ENCODE results near the gene LILRB5. TPM values are rescaled to one million over a fixed set of nuclear protein-coding genes. Genes with fewer than 3 reads are reported as not detected.
"Not testable (repeated sequence)": the region's sequence is repeated elsewhere in the genome, so short reads cannot be mapped to it uniquely, and the experiment has no call there.

LILRB5 gene
- total RNA-seq, 2 donors from 2014 or later = not detected

DNA sequence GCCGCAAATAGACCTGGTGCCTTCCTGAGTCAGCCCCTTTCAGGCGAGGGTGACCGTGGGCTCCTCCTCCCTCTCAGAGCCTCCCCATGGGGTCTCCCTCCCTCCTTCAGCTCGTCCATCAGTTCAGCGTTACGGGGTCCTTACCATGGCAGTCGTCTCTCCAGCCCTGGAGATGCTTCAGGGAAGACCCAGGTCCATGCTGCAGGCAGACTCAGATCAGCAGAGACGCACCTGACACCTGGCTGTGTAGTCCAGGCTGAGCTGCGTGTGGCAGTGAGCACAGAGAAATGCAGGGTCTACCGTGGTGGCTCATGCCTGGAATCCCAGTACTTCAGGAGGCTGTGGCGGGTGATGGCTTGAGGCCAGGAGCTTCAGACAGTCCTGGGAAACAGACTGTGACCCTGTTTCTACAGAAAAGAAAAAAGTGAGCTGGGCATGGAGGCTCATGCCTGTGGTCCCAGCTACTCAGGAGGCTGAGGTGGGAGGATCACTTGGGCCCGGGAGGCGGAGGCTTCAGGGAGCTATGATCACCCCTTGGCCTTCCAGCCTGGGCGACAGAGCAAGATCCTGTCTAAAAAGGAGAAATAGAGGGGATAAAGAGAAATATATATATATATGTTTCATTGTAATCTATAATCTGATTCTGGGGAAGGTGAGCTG lies 33.7 kb downstream of the LILRB5 start:
- peak overlapping the region in 1 of 2 donors; percentile 53 for H3K27ac Mint-ChIP-seq
- H3K4me3 Mint-ChIP-seq = not testable (repeated sequence)

GRCh38 chr19:54222474-54223276 lies 34.4 kb downstream of the LILRB5 start, which contains the start of gene LILRB3:
Gene LILRB3, minus strand, starts transcription at chr19:54223007. Its CDS starts 31 bp downstream, at chr19:54222976.
- Mint-ChIP-seq H3K27ac (peak within 1 kb of the TSS in 1 of 2 donors; percentile 53), H3K27me3 (peaks cover 0 to 12% of the 10 kb centered on the region in 2 donors)
- ATAC-seq (peak; percentile 41 to 58), DNase-seq (ENCODE audit: low spot score) (peak; percentile 63)
- not testable (repeated sequence) for H3K9me3 Mint-ChIP-seq; H3K4me1 Mint-ChIP-seq (ENCODE audit: low read depth in 2 of 2); H3K36me3 Mint-ChIP-seq; H3K4me3 Mint-ChIP-seq

More for the DNA sequence above, 33.7 kb downstream of the LILRB5 start:
- not testable (repeated sequence) for H3K4me1 Mint-ChIP-seq (ENCODE audit: low read depth in 2 of 2); H3K36me3 Mint-ChIP-seq; H3K9me3 Mint-ChIP-seq
- peak in 1 of 2 donors; percentile 22 for ATAC-seq
- peaks cover 4 to 14% of the 10 kb centered on the region in 2 donors for H3K27me3 Mint-ChIP-seq
- DNase-seq (ENCODE audit: low spot score) = peak; percentile 58

DNA sequence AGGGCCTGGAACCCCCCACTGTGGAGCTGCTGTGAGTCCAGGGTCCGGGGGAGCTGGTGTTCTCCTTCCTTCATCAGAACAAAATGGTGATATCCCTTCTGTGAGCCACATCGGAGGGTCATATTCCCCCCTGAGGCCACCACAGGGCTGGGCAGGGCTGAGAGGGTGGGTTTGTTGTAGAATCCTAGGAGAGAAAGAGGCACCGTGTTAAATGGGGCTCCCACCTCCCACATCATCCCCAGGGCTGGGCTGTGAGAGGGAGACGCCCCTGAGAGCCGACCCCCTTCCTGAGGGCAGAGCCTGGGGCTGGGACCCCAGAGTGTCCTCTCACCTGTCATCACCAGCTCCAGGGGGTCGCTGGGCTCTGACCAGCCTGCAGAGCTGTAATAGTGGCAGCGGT lies 35.1 kb downstream of the LILRB5 start:
- not testable (repeated sequence) for H3K4me3 Mint-ChIP-seq, H3K9me3 Mint-ChIP-seq, ATAC-seq

GRCh38 chr19:54219702-54220101 lies 37.4 kb downstream of the LILRB5 start:
- not testable (repeated sequence) for H3K4me3 Mint-ChIP-seq; H3K27ac Mint-ChIP-seq; H3K9me3 Mint-ChIP-seq; DNase-seq (ENCODE audit: low spot score); H3K4me1 Mint-ChIP-seq (ENCODE audit: low read depth in 2 of 2); H3K36me3 Mint-ChIP-seq; ATAC-seq
- peaks cover 0 to 12% of the 10 kb centered on the region in 2 donors for H3K27me3 Mint-ChIP-seq

More for the DNA sequence above, 35.1 kb downstream of the LILRB5 start:
- not testable (repeated sequence) for H3K27ac Mint-ChIP-seq; H3K36me3 Mint-ChIP-seq; DNase-seq (ENCODE audit: low spot score); H3K4me1 Mint-ChIP-seq (ENCODE audit: low read depth in 2 of 2)
- H3K27me3 Mint-ChIP-seq = peaks cover 0 to 12% of the 10 kb centered on the region in 2 donors

DNA sequence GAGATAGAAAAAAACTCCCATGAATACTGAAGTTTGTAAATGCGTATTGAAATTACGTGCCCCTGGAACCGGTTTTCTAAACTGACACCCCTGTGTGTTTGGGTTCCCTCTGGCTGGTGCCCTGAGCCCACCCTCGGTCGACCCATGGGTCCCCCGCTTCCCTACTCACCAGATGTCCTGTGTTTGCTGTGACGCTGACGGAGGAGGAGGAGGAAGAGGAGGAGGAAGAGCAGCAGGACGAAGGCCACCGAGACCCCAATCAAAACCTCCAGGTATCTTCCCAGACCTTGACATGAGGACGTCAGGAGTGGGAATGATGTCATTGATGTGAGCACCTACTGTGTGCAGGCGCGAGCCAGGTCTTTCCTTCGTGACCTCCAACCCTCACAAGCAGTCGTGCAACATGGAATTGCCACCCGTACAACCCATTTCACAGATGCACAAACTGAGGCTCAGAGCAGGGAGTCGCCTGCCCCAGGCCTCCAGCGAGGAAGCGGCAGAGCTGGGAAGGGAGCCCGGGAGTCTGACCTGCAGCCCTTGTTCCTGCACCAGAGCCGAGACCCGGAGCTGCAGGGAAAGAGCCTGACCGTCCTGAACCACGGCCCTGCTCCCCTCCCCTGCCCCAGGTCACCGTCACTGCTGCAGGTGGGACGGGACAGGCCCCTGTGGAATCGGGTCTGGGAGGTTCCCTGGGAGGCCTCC lies 38.0 kb downstream of the LILRB5 start:
- ATAC-seq (no peak), DNase-seq (ENCODE audit: low spot score) (no peak)
- Mint-ChIP-seq H3K27me3 (peaks cover 0 to 12% of the 10 kb centered on the region in 2 donors), H3K4me3 (no peak overlapping the region), H3K36me3 (no peaks in the 10 kb centered on the region), H3K27ac (no peak overlapping the region), H3K4me1 (ENCODE audit: low read depth in 2 of 2) (peaks cover 0 to 6% of the 10 kb centered on the region in 2 donors), H3K9me3 (no peaks in the 10 kb centered on the region)

DNA sequence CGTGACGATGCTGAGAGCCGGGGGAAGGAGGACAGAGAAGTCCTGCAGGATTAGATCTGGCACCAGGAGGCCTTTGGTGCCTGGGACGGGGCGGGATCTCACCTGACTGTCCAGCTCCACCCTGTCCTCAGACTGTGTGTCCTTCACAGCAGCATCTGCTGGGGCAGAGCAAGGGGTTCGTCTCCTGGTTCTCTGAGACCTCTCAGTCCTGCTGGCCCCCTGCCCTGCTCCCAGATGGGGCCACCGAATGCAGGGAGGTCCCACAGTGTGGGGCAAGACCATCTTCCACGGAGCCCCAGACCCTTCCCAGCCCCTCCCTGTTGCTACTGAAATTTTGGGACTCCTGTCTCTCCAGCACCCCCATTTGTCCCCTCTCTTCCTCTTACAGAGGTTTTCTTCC lies 38.8 kb downstream of the LILRB5 start:
- Mint-ChIP-seq H3K27me3 (peaks cover 0 to 5% of the 10 kb centered on the region in 2 donors), H3K27ac (no peak overlapping the region), H3K4me1 (ENCODE audit: low read depth in 2 of 2) (peaks cover 0 to 2% of the 10 kb centered on the region in 2 donors), H3K9me3 (no peaks in the 10 kb centered on the region), H3K36me3 (no peaks in the 10 kb centered on the region), H3K4me3 (no peak overlapping the region)
- DNase-seq (ENCODE audit: low spot score) = no peak
- peak in 1 of 2 donors; percentile 24 for ATAC-seq

GRCh38 chr19:54217517-54218247 lies 39.4 kb downstream of the LILRB5 start:
- not testable (repeated sequence) for ATAC-seq; DNase-seq (ENCODE audit: low spot score); H3K4me3 Mint-ChIP-seq; H3K27ac Mint-ChIP-seq; H3K4me1 Mint-ChIP-seq (ENCODE audit: low read depth in 2 of 2); H3K36me3 Mint-ChIP-seq; H3K9me3 Mint-ChIP-seq; H3K27me3 Mint-ChIP-seq

- DNase-seq (ENCODE audit: low spot score) (no peak), ATAC-seq (no peak)
- peaks cover 0 to 3% of the 10 kb centered on the region in 2 donors for H3K27me3 Mint-ChIP-seq
- no peaks in the 10 kb centered on the region for H3K9me3 Mint-ChIP-seq
- H3K4me3 Mint-ChIP-seq = no peak overlapping the region
- H3K4me1 Mint-ChIP-seq (ENCODE audit: low read depth in 2 of 2) = peaks cover 0 to 2% of the 10 kb centered on the region in 2 donors
- peak overlapping the region in 1 of 2 donors; percentile 36 for H3K27ac Mint-ChIP-seq
- no peaks in the 10 kb centered on the region for H3K36me3 Mint-ChIP-seq
Measured at GRCh38 chr19:54216869-54217268, 40.2 kb downstream of the LILRB5 start.

GRCh38 chr19:54214734-54215133 lies 42.3 kb downstream of the LILRB5 start:
- ATAC-seq; H3K9me3 Mint-ChIP-seq; H3K27me3 Mint-ChIP-seq; H3K36me3 Mint-ChIP-seq; H3K4me3 Mint-ChIP-seq; DNase-seq (ENCODE audit: low spot score); H3K27ac Mint-ChIP-seq: not testable (repeated sequence)
- H3K4me1 Mint-ChIP-seq (ENCODE audit: low read depth in 2 of 2) = peaks cover 14 to 16% of the 10 kb centered on the region in 2 donors

DNA sequence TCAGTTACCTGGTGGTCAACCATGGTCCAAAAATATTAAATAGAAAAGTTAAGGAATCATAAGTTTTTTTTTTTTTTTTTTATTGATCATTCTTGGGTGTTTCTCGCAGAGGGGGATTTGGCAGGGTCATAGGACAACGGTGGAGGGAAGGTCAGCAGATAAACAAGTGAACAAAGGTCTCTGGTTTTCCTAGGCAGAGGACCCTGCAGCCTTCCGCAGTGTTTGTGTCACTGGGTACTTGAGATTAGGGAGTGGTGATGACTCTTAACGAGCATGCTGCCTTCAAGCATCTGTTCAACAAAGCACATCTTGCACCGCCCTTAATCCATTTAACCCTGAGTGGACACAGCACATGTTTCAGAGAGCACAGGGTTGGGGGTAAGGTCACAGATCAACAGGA lies 42.9 kb downstream of the LILRB5 start:
- H3K4me3 Mint-ChIP-seq; H3K27ac Mint-ChIP-seq; H3K9me3 Mint-ChIP-seq; H3K27me3 Mint-ChIP-seq; ATAC-seq; H3K36me3 Mint-ChIP-seq; DNase-seq (ENCODE audit: low spot score): not testable (repeated sequence)
- peaks cover 16 to 17% of the 10 kb centered on the region in 2 donors for H3K4me1 Mint-ChIP-seq (ENCODE audit: low read depth in 2 of 2)

GRCh38 chr19:54211235-54211634 lies 45.8 kb downstream of the LILRB5 start:
- Mint-ChIP-seq H3K9me3 (no peaks in the 10 kb centered on the region), H3K27me3 (no peaks in the 10 kb centered on the region), H3K4me3 (peak overlapping the region; percentile 69), H3K4me1 (ENCODE audit: low read depth in 2 of 2) (peaks cover 30 to 40% of the 10 kb centered on the region in 2 donors), H3K27ac (peak overlapping the region; percentile 48 to 56), H3K36me3 (peaks cover 7% of the 10 kb centered on the region)
- DNase-seq (ENCODE audit: low spot score) (peak; percentile 58), ATAC-seq (peak in 1 of 2 donors; percentile 3)

GRCh38 chr19:54209811-54210494 lies 47.1 kb downstream of the LILRB5 start:
- peaks cover 36 to 46% of the 10 kb centered on the region in 2 donors for H3K4me1 Mint-ChIP-seq (ENCODE audit: low read depth in 2 of 2)
- H3K4me3 Mint-ChIP-seq = peak overlapping the region; percentile 63
- H3K27me3 Mint-ChIP-seq = no peaks in the 10 kb centered on the region
- H3K36me3 Mint-ChIP-seq = peaks cover 12% of the 10 kb centered on the region
- H3K27ac Mint-ChIP-seq = peak overlapping the region; percentile 56 to 62
- ATAC-seq (peak in 1 of 2 donors; percentile 3), DNase-seq (ENCODE audit: low spot score) (no peak)
- H3K9me3 Mint-ChIP-seq = no peaks in the 10 kb centered on the region

All from natural killer cell treated with Interleukin-12 subunit alpha and Interleukin-12 subunit beta and Interleukin-15 and Interleukin-18, amount 100 ng/mL, for 72 hours (primary cell).